GM12878 (cell line): Measurements from ENCODE around the gene FBXL2. TPM values are rescaled to one million over a fixed set of nuclear protein-coding genes. Genes with fewer than 3 reads are reported as not detected.

ENCODE experiments used
- ATAC-seq: fragments of 200-7000 bp; cut with Tn5 transposase; 3 replicates; pipeline ENCODE4 v1.9.1; 2020; ENCODE audit warnings: mild to moderate bottlenecking, moderate library complexity
- BruUV-seq: library from RNA; stranded (reverse); fragments of 400-500 nt; replicated peaks from 2 replicates; lab custom pipeline; 2021; lab: Mats Ljungman, UMichigan
- CTCF ChIA-PET: fragments of 300-600 bp; sonication (Branson Sonifier 250); formaldehyde crosslinking; extraction: SDS; loops from one replicate; lab custom pipeline; 2021; ENCODE audit warnings: inconsistent platforms; lab: Yijun Ruan, JAX
- POLR2A ChIA-PET: fragments of 350-600 bp; formaldehyde crosslinking; extraction: SDS; loops from one replicate; lab custom pipeline; 2021; ENCODE audit warnings: inconsistent platforms; lab: Charles Lee
- RAD21 ChIA-PET: fragments of 300-600 bp; sonication (Branson Sonifier 250); formaldehyde crosslinking; loops from one replicate; lab custom pipeline; 2023; ENCODE audit warnings: antibody characterized with exemption; ENCODE audit not compliant: unreplicated experiment; lab: Charles Lee
- SMC1A ChIA-PET: fragments of 300-600 bp; sonication (Branson Sonifier 250); formaldehyde crosslinking; loops from one replicate; lab custom pipeline; 2023; ENCODE audit not compliant: unreplicated experiment, uncharacterized antibody; lab: Charles Lee
- DNase-seq: peaks from one replicate; pipeline ENCODE4 v3.0.0-alpha.2; 2011; ENCODE audit warnings: low read depth, low spot score
- FAIRE-seq: peaks from 3 replicates; lab custom pipeline; 2011; peaks lifted over from hg19 to GRCh38; lab: Jason Lieb, UNC
- H2AFZ ChIP-seq: 2 replicates; pipeline ENCODE4 v1.6.0; 2011; ENCODE audit warnings: low read depth, low read length, control low read depth; ENCODE audit not compliant: control insufficient read depth
- H3K27ac ChIP-seq: 2 replicates; pipeline ENCODE4 v1.5.1; 2011; ENCODE audit warnings: control low read depth; ENCODE audit not compliant: control insufficient read depth, insufficient read depth
- H3K27me3 ChIP-seq, 2 experiments: replicated peaks in 1 of 2; 2 replicates each; pipeline versions ENCODE4 v1.6.0 to v1.6.1; 2011; ENCODE audit warnings: low read length in 1 of 2; ENCODE audit not compliant: control insufficient read depth in 2 of 2, insufficient read depth in 2 of 2
- H3K36me3 ChIP-seq, 2 experiments: 2 replicates each; pipeline ENCODE4 v1.5.1; 2011; ENCODE audit warnings: low read length in 1 of 2; ENCODE audit not compliant: control insufficient read depth in 2 of 2, insufficient read depth in 2 of 2
- H3K4me1 ChIP-seq: 2 replicates; pipeline ENCODE4 v1.6.1; 2011; ENCODE audit warnings: mild to moderate bottlenecking, low read length, moderate library complexity, mixed read lengths; ENCODE audit not compliant: control insufficient read depth, insufficient read depth
- H3K4me2 ChIP-seq: 2 replicates; pipeline ENCODE4 v1.6.0; 2011; ENCODE audit warnings: control low read depth; ENCODE audit not compliant: control insufficient read depth, insufficient read depth
- H3K4me3 ChIP-seq: fragments of 200-600 bp; sonication (generic); 2 replicates; pipeline ENCODE4 v1.5.1; 2016
- H3K79me2 ChIP-seq: 2 replicates; pipeline ENCODE4 v1.6.0; 2011; ENCODE audit warnings: low read length; ENCODE audit not compliant: control insufficient read depth, insufficient read depth
- H3K9ac ChIP-seq: 2 replicates; pipeline ENCODE4 v1.8.0; 2011; ENCODE audit warnings: low read length, control low read depth, mixed read lengths; ENCODE audit not compliant: control insufficient read depth, insufficient read depth
- H3K9me3 ChIP-seq: replicated peaks from 3 replicates; pipeline ENCODE4 v1.5.1; 2011; ENCODE audit warnings: mild to moderate bottlenecking, low read length; ENCODE audit not compliant: control insufficient read depth, insufficient read depth
- H4K20me1 ChIP-seq: 2 replicates; pipeline ENCODE4 v1.6.0; 2011; ENCODE audit not compliant: control insufficient read depth, insufficient read depth
- BHLHE40 ChIP-seq, 2 experiments: fragments of 450-650 bp in 1 of 2; IDR thresholded peaks; 2 replicates each; pipeline ENCODE4 v1.6.1; 2011 to 2017; ENCODE audit warnings: low read depth in 2 of 2, borderline replicate concordance in 1 of 2, improper control_type of control experiment in 1 of 2, low read length in 1 of 2, mild to moderate bottlenecking in 1 of 2
- CHD1 ChIP-seq: IDR thresholded peaks from 2 replicates; pipeline ENCODE4 v1.6.1; 2012; ENCODE audit warnings: low read depth, low read length, improper control_type of control experiment
- E2F4 ChIP-seq: IDR thresholded peaks from 2 replicates; pipeline ENCODE4 v1.6.1; 2012; ENCODE audit warnings: low read depth, low read length, improper control_type of control experiment
- ESRRA ChIP-seq: IDR thresholded peaks from 2 replicates; pipeline ENCODE4 v1.6.1; 2012; ENCODE audit warnings: mild to moderate bottlenecking, low read length, improper control_type of control experiment
- KDM1A ChIP-seq: fragments of 200-600 bp; sonication (generic); IDR thresholded peaks from 2 replicates; pipeline ENCODE4 v1.6.1; 2016; ENCODE audit warnings: borderline replicate concordance
- MXI1 ChIP-seq: fragments of 150-350 bp; IDR thresholded peaks from 2 replicates; pipeline ENCODE4 v1.6.1; 2011; ENCODE audit warnings: low read depth, mild to moderate bottlenecking, inconsistent platforms, low read length, improper control_type of control experiment
- NR2F1 ChIP-seq: fragments of 450-650 bp; conservative IDR thresholded peaks from 2 replicates; pipeline ENCODE4 v1.6.1; 2017; ENCODE audit warnings: mild to moderate bottlenecking
- POLR2AphosphoS5 ChIP-seq: IDR thresholded peaks from 2 replicates; pipeline ENCODE4 v1.6.1; 2011; ENCODE audit warnings: mild to moderate bottlenecking, low read length, inconsistent platforms
- RELA ChIP-seq: fragments of 450-650 bp; IDR thresholded peaks from 2 replicates; pipeline ENCODE4 v1.8.0; 2014; ENCODE audit warnings: borderline replicate concordance; ENCODE audit not compliant: partially characterized antibody
- YBX1 ChIP-seq: fragments of 450-650 bp; IDR thresholded peaks from 2 replicates; pipeline ENCODE4 v1.6.1; 2016; ENCODE audit warnings: antibody characterized with exemption
- ZBTB4 ChIP-seq: fragments of 450-650 bp; formaldehyde crosslinking; IDR thresholded peaks from 2 replicates; pipeline ENCODE4 v1.4.0; 2022; ENCODE audit warnings: mild to moderate bottlenecking, moderate library complexity
- ZBTB40 ChIP-seq: fragments of 450-650 bp; IDR thresholded peaks from 2 replicates; pipeline ENCODE4 v1.6.1; 2016; ENCODE audit warnings: mild to moderate bottlenecking, moderate library complexity, borderline replicate concordance
- ZNF207 ChIP-seq: fragments of 450-650 bp; IDR thresholded peaks from 2 replicates; pipeline ENCODE4 v1.6.1; 2014; ENCODE audit warnings: antibody characterized with exemption, mild to moderate bottlenecking, borderline replicate concordance
- ZNF384 ChIP-seq: IDR thresholded peaks from 2 replicates; pipeline ENCODE4 v1.6.1; 2012; ENCODE audit warnings: low read depth, mild to moderate bottlenecking, low read length, improper control_type of control experiment, borderline replicate concordance
- WGBS: methylation state at CpG from one replicate; pipeline ENCODE4 v1.1.6; 2016; ENCODE audit warnings: low lambda C conversion rate; ENCODE audit not compliant: insufficient replicate concordance, insufficient coverage; ENCODE audit errors: missing lambda C conversion rate; 5-methylcytosine and 5-hydroxymethylcytosine counted together
- in situ Hi-C: fragments of 300-500 bp; cut with MboI; formaldehyde crosslinking; loops from 9 replicates; pipeline ENCODE4 v1.14.3; 2018; ENCODE audit warnings: mixed read lengths
- intact Hi-C: fragments of 100-400 bp; cut with micrococcal nuclease; formaldehyde crosslinking; loops from one replicate; pipeline ENCODE4 v1.14.2; 2022; ENCODE audit not compliant: unreplicated experiment
- polyA plus RNA-seq, 11 experiments: library from polyadenylated mRNA; depleted of rRNA in 4 of 11; unstranded in 6 of 11; stranded (reverse) in 5 of 11; fragments of >200 nt; fragmentation: Nextera tagmentation in 4 of 11; fragmentation: Illumina TruSeq in 1 of 11; extraction: Ambion mirVana in 4 of 11; extraction: Trizol in 1 of 11; gene quantifications; 1 replicate in 1 of 11; 2 replicates in 10 of 11; pipeline versions ENCODE4 v1.2.1 to v1.2.3, GENCODE V29; 2011 to 2016; ENCODE audit warnings: inconsistent platforms in 2 of 11, missing spikeins in 2 of 11, low read depth in 1 of 11
- total RNA-seq, 4 experiments: library from RNA; depleted of rRNA in 3 of 4; stranded (reverse); fragments of >200 nt in 3 of 4; fragmentation: Illumina TruSeq in 1 of 4; extraction: Trizol in 1 of 4; gene quantifications; 2 replicates each; pipeline versions ENCODE4 v1.2.1 to v1.2.3, GENCODE V29; 2013 to 2021

The FBXL2 gene
- total and polyA plus RNA-seq, 10 of the 15 experiments (the other 5 are each of a cell fraction or from before 2014, with no cell fraction given), result 0.04 to 0.72 (median 0.15) TPM; not detected in 1

GRCh38 chr3:33401781-33402180 is 124.5 kb downstream of the FBXL2 start:
- intact Hi-C loops, result no loop called here
- Histone ChIP-seq H3K4me2 (no peak overlapping the region), H2AFZ (no peak overlapping the region), H3K4me1 (no peaks in the 10 kb centered on the region), H3K27me3 (no peaks in the 10 kb centered on the region), H3K79me2 (no peaks in the 10 kb centered on the region), H3K36me3 (peaks cover 12 to 39% of the 10 kb centered on the region in 2 experiments), H3K9ac (no peak overlapping the region), H3K4me3 (no peak overlapping the region), H3K27ac (no peak overlapping the region), H4K20me1 (no peaks in the 10 kb centered on the region), H3K9me3 (no peaks in the 10 kb centered on the region)
- 94% methylated on average over 2 of the region's 2 CpGs for WGBS
- ATAC-seq (no peak), FAIRE-seq (no peak), DNase-seq (no peak)
- in situ Hi-C loops, result no loop called here
- ChIA-PET CTCF (interaction anchor here (0.8 to 1.8 kb wide), 5 partner anchors 10 to 386 kb away, joined by 3 to 12 read pairs (median 3); no protein-coding TSS in a partner anchor), SMC1A (interaction anchor here (1.0 to 1.5 kb wide), 5 partner anchors 11 to 37 kb away, joined by 3 to 5 read pairs (median 4); no protein-coding TSS in a partner anchor), RAD21 (interaction anchor here (0.9 kb wide), 1 partner anchor 34 kb away, joined by 3 read pairs; no protein-coding TSS in a partner anchor), POLR2A (interaction anchor here (0.9 kb wide), 1 partner anchor 30 kb away, joined by 3 read pairs; no protein-coding TSS in a partner anchor)
- no peak for TF ChIP-seq CHD1
- no peak for TF ChIP-seq POLR2AphosphoS5
- no peak for TF ChIP-seq ZNF207
- TF ChIP-seq ZBTB40, result no peak
- TF ChIP-seq YBX1, result no peak
- TF ChIP-seq MXI1, result no peak
- no peak for TF ChIP-seq E2F4
- TF ChIP-seq BHLHE40 (IDR thresholded peaks at IDR 0.05; ENCODE audit: borderline replicate concordance in 1 of 2, low read depth in 2 of 2, low read length in 1 of 2), result no peak
- no peak for TF ChIP-seq ESRRA
- TF ChIP-seq RELA, result no peak
- TF ChIP-seq NR2F1, result no peak
- TF ChIP-seq ZBTB4 (CRISPR knock-in tag), result no peak
- TF ChIP-seq KDM1A, result no peak
- no peak for TF ChIP-seq ZNF384
- no TSS peak for BruUV-seq
